Measurements from ENCODE around the gene VPS37B.

VPS37B gene

GRCh38 chr12:122869207-122869973 lies 26.5 kb downstream of the VPS37B start:
- peaks cover 28% of the 10 kb centered on the region for H3K36me3 Mint-ChIP-seq (ENCODE audit: low read depth)
- peaks cover 8% of the 10 kb centered on the region for H3K27me3 Mint-ChIP-seq (ENCODE audit: low read depth, poor library complexity)
- peaks cover 38% of the 10 kb centered on the region for H3K4me1 Mint-ChIP-seq
- DNase-seq: no peak
- no peak overlapping the region for H3K27ac Mint-ChIP-seq
- H3K9me3 Mint-ChIP-seq: no peaks in the 10 kb centered on the region
- no peak overlapping the region for H3K4me3 Mint-ChIP-seq
- TF ChIP-seq CTCF (IDR thresholded peaks at IDR 0.05): no peak

GRCh38 chr12:122868471-122869177 lies 27.3 kb downstream of the VPS37B start:
- Mint-ChIP-seq H3K9me3 (no peaks in the 10 kb centered on the region), H3K27ac (no peak overlapping the region), H3K4me3 (no peak overlapping the region), H3K4me1 (peaks cover 30% of the 10 kb centered on the region), H3K36me3 (ENCODE audit: low read depth) (peaks cover 30% of the 10 kb centered on the region), H3K27me3 (ENCODE audit: low read depth, poor library complexity) (peaks cover 4% of the 10 kb centered on the region)
- TF ChIP-seq CTCF (IDR thresholded peaks at IDR 0.05): no peak
- no peak for DNase-seq

GRCh38 chr12:122867691-122868461 lies 28.0 kb downstream of the VPS37B start:
- Mint-ChIP-seq H3K36me3 (ENCODE audit: low read depth) (peaks cover 30% of the 10 kb centered on the region), H3K4me1 (peaks cover 27% of the 10 kb centered on the region), H3K27me3 (ENCODE audit: low read depth, poor library complexity) (peaks cover 2% of the 10 kb centered on the region), H3K4me3 (no peak overlapping the region), H3K27ac (no peak overlapping the region), H3K9me3 (no peaks in the 10 kb centered on the region)
- no peak for DNase-seq
- TF ChIP-seq CTCF (IDR thresholded peaks at IDR 0.05): no peak

- H3K9me3 Mint-ChIP-seq: no peaks in the 10 kb centered on the region
- H3K36me3 Mint-ChIP-seq (ENCODE audit: low read depth): peaks cover 30% of the 10 kb centered on the region
- H3K4me3 Mint-ChIP-seq: no peak overlapping the region
- H3K27me3 Mint-ChIP-seq (ENCODE audit: low read depth, poor library complexity): no peaks in the 10 kb centered on the region
- TF ChIP-seq CTCF (IDR thresholded peaks at IDR 0.05): no peak
- no peak for DNase-seq
- peak overlapping the region; percentile 61 for H3K27ac Mint-ChIP-seq
- H3K4me1 Mint-ChIP-seq: peaks cover 25% of the 10 kb centered on the region
These were observed 28.8 kb downstream of the VPS37B start for GRCh38 chr12:122866950-122867607.

- no peak for DNase-seq
- Mint-ChIP-seq H3K27me3 (ENCODE audit: low read depth, poor library complexity) (no peaks in the 10 kb centered on the region), H3K36me3 (ENCODE audit: low read depth) (peaks cover 30% of the 10 kb centered on the region), H3K4me3 (no peak overlapping the region), H3K27ac (no peak overlapping the region), H3K9me3 (no peaks in the 10 kb centered on the region), H3K4me1 (peaks cover 22% of the 10 kb centered on the region)
- no peak for TF ChIP-seq CTCF (IDR thresholded peaks at IDR 0.05)
These were observed 29.5 kb downstream of the VPS37B start for GRCh38 chr12:122866379-122866778.
